GM19239 (cell line): Measurements from ENCODE around the gene CFDP1.
A peak's percentile ranks its signal among the peaks of the same experiment; 100 is the strongest.
"Not testable (repeated sequence)": the region's sequence is repeated elsewhere in the genome, so short reads cannot be mapped to it uniquely, and the experiment has no call there.

Experiments
- DNase-seq: peaks from one replicate; pipeline ENCODE4 v3.0.0; 2011; ENCODE audit warnings: low spot score; ENCODE audit not compliant: insufficient read length
- FAIRE-seq: peaks from 2 replicates; lab custom pipeline; 2011; peaks lifted over from hg19 to GRCh38; lab: Jason Lieb, UNC

Gene CFDP1

GRCh38 chr16:75459691-75460090 lies 26.4 kb upstream of the CFDP1 start:
- DNase-seq (no peak), FAIRE-seq (no peak)

GRCh38 chr16:75458439-75458838 lies 25.1 kb upstream of the CFDP1 start:
- FAIRE-seq: no peak
- no peak for DNase-seq

GRCh38 chr16:75458029-75458428 lies 24.7 kb upstream of the CFDP1 start:
- DNase-seq (no peak), FAIRE-seq (no peak)

GRCh38 chr16:75457485-75458021 lies 24.2 kb upstream of the CFDP1 start:
- DNase-seq (no peak), FAIRE-seq (no peak)

- DNase-seq: no peak
- no peak for FAIRE-seq
These were observed 23.7 kb upstream of the CFDP1 start for GRCh38 chr16:75456971-75457370.

- not testable (repeated sequence) for DNase-seq, FAIRE-seq
These were observed 23.2 kb upstream of the CFDP1 start for GRCh38 chr16:75456486-75456885.

GRCh38 chr16:75455677-75456076 lies 22.4 kb upstream of the CFDP1 start:
- DNase-seq (no peak), FAIRE-seq (no peak)

- DNase-seq (no peak), FAIRE-seq (no peak)
These were observed 19.3 kb upstream of the CFDP1 start for GRCh38 chr16:75452464-75453190.

GRCh38 chr16:75446416-75446815 lies 13.1 kb upstream of the CFDP1 start:
- no peak for DNase-seq

GRCh38 chr16:75445298-75445697 lies 12.0 kb upstream of the CFDP1 start:
- no peak for FAIRE-seq

More at GRCh38 chr16:75446416-75446815, 13.1 kb upstream of the CFDP1 start:
- FAIRE-seq: no peak

GRCh38 chr16:75443298-75443697 lies 10.0 kb upstream of the CFDP1 start:
- no peak for FAIRE-seq
- no peak for DNase-seq

More at GRCh38 chr16:75445298-75445697, 12.0 kb upstream of the CFDP1 start:
- no peak for DNase-seq

GRCh38 chr16:75433732-75434413 lies 570 bp upstream of the CFDP1 start:
- DNase-seq (peak; percentile 58), FAIRE-seq (no peak)

- DNase-seq: no peak
- no peak for FAIRE-seq
These were observed 3.5 kb downstream of the CFDP1 start for GRCh38 chr16:75429621-75430403.

- not testable (repeated sequence) for DNase-seq, FAIRE-seq
These were observed 6.8 kb downstream of the CFDP1 start for GRCh38 chr16:75426524-75426923.

GRCh38 chr16:75424105-75424762 lies 9.1 kb downstream of the CFDP1 start:
- DNase-seq, FAIRE-seq: not testable (repeated sequence)

GRCh38 chr16:75423723-75424104 lies 9.6 kb downstream of the CFDP1 start:
- FAIRE-seq: no peak
- no peak for DNase-seq

GRCh38 chr16:75421820-75422126 lies 11.5 kb downstream of the CFDP1 start:
- DNase-seq (no peak), FAIRE-seq (no peak)

- FAIRE-seq: no peak
These were observed 12.1 kb downstream of the CFDP1 start for GRCh38 chr16:75420987-75421819.

GRCh38 chr16:75416904-75417565 lies 16.3 kb downstream of the CFDP1 start:
- FAIRE-seq (no peak), DNase-seq (no peak)

More at GRCh38 chr16:75420987-75421819, 12.1 kb downstream of the CFDP1 start:
- no peak for DNase-seq
